GM19372 (cell line): Measurements from ENCODE around the gene LARP1B.
"Not testable (repeated sequence)": the region's sequence is repeated elsewhere in the genome, so short reads cannot be mapped to it uniquely, and the experiment has no call there.

Experiments used
- ATAC-seq: cut with Tn5 transposase; IDR thresholded peaks from one replicate; pipeline ENCODE4 v1.9.1; 2021; ENCODE audit warnings: mild to moderate bottlenecking, low read depth, moderate library complexity; ENCODE audit not compliant: unreplicated experiment

Gene LARP1B

DNA sequence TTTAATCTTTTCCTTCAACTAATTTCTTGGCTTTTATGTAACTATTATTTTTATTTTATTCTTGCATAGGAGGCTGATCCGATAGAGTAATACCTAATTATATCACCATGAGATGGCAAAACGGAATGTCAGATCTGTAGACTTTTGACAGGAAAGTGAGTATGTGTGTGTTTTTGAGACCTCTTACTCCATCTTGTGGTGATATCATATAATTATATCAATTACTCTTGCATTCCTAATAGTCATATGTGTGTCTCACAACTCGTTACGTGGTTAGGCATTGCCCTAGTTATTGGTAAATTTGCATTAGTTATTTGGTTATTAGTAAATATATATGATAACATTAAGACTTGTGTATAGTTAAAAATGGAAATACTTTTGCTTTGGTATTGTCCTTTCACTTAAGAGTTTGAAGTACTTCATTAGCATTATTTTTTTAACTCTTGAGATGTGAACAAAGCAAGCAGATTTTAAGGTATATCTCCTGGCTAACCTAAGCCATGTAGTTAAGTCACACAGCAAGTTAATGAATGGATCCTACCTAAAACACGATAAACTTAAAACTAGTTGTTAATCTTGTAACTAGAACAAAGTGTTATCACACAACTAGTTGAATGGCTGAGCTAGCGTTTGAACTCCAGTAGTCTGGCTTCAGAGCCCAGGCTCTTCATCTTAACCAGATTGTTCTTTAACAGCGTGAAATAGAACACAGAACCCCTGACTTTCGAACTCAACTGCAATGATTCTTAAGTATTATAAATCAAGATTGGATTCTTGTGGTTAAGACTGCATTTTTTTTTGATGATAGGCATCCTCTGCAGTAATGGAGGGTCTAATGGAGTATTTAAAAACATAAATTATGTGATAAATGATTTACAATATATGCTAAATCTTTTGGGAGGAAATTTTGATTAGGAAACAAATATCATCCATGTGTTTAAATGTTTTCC is 159.4 kb downstream of the LARP1B start:
- ATAC-seq: peak; percentile 89

DNA sequence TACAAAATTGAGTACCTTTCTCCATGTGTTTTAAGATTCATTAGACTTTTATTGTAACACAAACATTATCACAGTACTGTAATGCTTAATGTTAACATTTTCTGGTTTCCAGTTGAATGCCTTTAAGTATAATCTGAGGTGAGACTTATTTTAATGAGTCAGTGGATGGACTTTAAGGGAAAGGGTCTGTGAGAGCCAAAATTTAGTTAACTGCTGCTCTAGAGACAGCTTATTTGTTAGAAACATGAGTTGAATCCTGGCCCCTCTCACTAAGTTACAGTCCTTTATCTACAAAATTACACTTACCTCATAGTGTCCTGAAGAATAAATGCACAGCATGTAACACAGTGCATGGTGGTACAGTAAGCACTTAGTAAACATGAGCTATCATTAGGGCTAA is 160.5 kb downstream of the LARP1B start:
- ATAC-seq: no peak

GRCh38 chr4:128225148-128225547 is 164.0 kb downstream of the LARP1B start:
- no peak for ATAC-seq

GRCh38 chr4:128227991-128228571 is 167.0 kb downstream of the LARP1B start:
- ATAC-seq: no peak

DNA sequence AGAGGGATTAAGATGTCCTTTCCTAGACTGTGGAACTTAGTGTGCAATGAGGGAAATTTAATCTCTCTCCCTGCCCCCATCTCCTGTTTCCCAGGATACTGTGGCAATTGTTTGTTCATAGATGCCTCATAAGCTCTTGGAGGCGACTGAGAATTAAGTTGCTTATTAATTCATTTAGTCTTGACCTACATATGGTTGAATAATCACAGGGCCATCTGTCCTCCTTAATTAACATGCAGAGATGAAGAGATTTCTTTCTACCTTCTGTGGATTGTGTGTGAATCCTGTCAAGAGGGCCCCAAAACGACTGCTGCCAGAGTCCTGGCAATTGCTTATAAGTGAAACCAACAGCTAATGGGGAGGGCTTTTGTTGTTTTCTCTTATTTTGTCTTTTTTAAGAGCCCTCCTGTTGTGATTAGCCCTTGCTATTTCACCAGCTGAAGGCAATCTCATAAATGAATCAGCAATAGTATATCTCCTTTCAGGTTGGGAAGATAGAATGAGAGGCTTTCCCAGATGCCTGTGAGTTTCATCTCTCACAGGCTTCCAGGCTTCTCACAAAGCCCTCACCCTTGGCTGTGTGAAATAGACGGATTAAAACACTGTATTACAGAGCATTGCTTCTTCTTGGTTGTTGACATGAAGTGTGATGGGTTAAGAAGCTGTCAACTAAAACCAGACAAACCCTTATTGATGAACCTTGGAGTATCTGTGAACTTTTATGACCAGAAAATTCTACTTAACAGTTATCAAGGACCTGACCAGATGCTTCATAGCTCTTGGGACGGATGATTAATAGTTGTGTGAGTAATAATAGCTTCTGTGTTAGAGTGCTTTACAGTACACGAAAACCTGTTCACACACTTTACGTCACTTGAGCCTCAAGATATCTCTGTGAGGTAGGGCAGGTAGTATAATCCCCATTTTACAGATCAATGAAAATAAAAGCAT is 168.0 kb downstream of the LARP1B start:
- no peak for ATAC-seq

DNA sequence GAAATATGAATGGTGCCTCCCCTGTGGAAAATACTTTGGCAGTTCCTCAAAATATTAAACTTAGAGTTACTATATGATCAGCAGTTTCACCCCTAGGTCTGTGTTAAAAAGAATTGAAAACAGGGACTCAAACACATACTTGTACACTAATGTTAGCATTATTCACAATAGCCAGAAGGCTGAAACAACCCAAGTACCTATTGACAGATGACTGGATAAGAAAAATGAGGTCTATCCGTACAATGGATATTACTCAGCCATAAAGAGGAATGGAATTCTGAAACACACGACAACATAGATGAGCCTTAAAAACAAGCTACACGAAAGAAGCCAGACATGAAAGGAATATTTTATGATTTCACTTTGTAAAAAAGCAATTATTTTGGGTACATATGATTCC is 171.6 kb downstream of the LARP1B start:
- ATAC-seq: no peak

DNA sequence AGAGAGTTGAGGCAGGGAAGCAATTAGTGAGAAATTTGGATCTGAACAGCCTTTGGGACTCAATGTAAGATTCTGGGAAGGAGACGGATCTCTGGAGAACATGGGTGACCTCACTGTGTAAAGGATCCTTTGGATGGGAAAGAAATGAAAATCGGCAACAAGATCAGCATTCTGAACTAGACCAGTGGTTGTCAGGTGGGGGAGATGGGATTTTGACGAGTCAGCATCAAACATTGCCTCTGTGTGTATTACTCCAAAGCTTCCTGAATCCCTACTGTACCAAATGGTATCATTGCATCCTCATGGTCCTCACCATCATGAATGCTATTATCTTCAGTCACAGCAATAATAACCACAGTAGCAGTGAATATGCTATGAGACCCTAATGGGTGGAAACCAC is 173.7 kb downstream of the LARP1B start:
- ATAC-seq: no peak

GRCh38 chr4:128241019-128241418 is 179.9 kb downstream of the LARP1B start:
- ATAC-seq: no peak

GRCh38 chr4:128241425-128241913 is 180.4 kb downstream of the LARP1B start:
- ATAC-seq: no peak

- no peak for ATAC-seq
Measured at GRCh38 chr4:128241981-128242380, 180.9 kb downstream of the LARP1B start.

- ATAC-seq: no peak
Measured at GRCh38 chr4:128242601-128243000, 181.5 kb downstream of the LARP1B start.

DNA sequence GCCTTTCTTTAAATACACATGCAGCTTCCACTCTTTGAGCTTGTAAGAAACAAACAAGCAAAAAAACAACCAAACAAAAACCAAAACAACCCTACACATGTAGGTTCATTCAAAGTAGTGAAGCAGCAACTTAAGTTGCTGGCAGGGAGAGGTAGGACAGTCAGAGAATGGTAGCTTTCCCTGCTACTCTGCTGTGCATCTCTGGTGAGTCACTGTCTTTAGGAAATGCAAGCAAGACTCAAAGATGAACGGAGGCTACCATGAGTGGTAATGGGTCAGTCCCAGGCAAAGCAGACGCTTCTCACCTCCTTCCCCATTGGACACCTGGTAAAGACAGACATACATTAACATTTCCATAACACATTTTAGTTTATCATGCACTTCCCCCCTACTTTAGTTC is 183.3 kb downstream of the LARP1B start:
- ATAC-seq: no peak

GRCh38 chr4:128245391-128245790 is 184.3 kb downstream of the LARP1B start:
- ATAC-seq: not testable (repeated sequence)

DNA sequence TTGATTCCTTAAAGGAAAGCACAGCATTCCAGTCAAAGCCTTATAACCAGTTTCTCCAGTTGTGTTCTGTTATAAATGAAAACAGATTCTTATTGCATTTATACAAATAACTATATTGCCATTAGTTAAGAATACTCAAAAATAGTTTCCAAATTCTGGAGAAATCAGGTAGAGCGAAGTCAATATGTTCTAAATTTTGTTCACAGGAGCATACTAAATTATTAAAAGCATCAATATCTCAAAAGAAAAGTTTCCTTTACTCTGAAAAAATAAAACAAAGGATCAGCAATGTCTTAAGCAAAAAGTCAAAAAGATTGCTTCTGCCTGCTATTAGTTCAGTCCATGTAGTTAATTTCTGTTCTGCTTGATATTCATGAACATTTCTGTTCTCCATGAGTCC is 186.8 kb downstream of the LARP1B start:
- no peak for ATAC-seq

DNA sequence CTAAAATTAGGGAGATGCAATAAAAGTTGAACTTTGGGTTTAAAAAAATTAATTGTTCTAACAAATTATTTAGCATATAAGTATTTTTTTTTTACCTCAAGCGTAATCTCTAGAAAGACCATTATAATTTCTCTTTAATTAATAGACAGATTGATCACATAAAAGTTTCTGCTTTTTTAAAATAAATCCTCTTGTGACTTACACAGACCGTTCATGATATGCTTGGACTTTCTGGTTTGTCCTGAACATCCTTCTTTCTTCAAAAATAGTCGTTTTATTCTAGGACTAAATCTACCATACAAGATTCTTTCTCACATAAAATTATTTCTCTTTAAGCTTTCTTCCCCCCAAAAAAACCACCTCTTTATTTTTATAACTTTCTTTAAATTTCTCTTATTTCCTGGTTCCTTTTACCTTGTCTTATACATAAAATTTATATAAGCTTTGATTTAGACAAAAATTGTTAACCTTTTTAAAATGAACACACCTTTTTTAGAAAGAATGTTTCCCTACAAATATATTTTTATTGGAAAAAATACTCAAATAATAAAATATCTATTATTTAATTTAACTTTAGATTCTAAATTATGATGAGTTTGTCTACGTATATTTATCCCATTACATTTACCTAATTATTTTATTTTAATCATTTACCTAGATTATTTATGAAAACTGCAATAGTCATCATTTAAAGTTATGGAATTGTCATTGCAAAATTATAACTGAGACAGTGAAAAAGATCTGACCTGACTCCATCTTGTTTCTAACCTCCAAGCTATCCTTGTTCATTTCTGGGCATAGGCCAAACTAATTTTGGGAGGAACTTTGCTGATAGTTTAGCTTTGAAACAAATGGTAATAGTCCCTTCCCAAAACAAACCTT is 188.9 kb downstream of the LARP1B start:
- ATAC-seq: no peak

DNA sequence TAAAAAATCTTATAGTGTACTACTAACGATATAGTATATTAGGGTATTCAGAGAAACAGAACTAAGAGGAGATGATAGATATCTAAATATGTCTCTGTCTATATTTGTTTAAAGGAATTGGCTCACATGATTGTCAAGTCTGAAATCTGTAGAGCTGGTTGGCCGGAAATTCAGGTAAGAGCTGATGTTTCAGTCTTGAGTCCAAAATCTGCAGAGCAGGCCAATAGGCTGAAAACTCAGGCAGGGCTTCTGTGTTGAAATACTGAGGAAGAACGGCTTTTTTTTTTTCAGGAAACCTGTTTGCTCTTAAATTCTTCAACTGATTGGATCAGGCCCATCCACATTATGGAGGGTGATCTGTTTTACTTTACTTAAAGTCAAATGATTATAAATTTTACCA is 194.8 kb downstream of the LARP1B start:
- no peak for ATAC-seq

GRCh38 chr4:128256539-128256938 is 195.4 kb downstream of the LARP1B start:
- no peak for ATAC-seq

GRCh38 chr4:128258166-128258565 is 197.1 kb downstream of the LARP1B start:
- ATAC-seq: not testable (repeated sequence)

DNA sequence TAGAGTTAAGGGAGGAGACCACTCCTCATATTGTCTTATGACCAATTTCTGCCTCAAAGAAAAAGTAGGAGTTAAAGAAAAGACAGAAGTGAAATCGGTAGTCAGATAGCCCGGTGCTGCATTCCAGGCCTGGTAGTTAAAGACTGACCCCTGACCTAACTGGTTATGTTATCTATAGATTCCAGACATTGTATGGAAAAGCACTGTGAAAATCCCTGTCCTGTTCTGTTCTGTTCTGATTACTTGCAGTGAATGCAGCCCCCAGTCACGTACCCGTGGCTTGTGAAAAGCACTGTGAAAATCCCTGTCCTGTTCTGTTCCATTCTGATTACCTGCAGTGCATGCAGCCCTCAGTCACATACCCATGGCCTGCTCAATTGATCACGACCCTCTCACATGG is 198.8 kb downstream of the LARP1B start:
- ATAC-seq: not testable (repeated sequence)
